Mammary epithelial cell (primary cell): ENCODE results near the gene RPS2.

ENCODE experiments used
- EZH2 ChIP-seq: IDR thresholded peaks from 2 replicates; pipeline ENCODE4 v1.6.1; 2012; ENCODE audit warnings: low read length, inconsistent platforms, borderline replicate concordance
- TF ChIP-seq, protein P1 (sequence below), 2 donors: IDR thresholded peaks in 1 of 2; conservative IDR thresholded peaks in 1 of 2; 2 replicates each; pipeline ENCODE4 v1.5.1; 2011 to 2012; ENCODE audit warnings: inconsistent platforms in 2 of 2, low read length in 2 of 2, mild to moderate bottlenecking in 2 of 2, control low read depth in 1 of 2, low read depth in 1 of 2; ENCODE audit not compliant: insufficient read depth in 1 of 2; ENCODE audit errors: extremely low read depth in 1 of 2

DNA sequence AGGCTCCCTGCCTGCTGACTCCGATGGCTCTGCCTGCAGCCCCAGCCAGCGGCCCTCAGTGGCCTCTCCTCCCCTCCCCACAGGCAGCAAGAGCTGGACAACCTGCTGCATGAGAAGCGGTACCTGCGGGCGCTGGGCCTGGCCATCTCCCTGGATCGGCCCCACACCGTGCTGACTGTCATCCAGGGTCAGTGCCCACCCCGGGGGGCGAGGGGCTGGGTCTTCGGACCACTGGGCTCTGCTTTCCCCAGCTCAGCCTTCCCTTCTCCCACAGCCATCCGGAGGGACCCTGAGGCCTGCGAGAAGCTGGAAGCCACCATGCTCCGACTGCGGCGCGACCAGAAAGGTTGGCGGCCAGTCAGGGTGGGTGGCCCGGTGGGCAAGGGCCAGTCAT, 13.2 kb upstream of the RPS2 start:
- TF ChIP-seq, protein P1, sequence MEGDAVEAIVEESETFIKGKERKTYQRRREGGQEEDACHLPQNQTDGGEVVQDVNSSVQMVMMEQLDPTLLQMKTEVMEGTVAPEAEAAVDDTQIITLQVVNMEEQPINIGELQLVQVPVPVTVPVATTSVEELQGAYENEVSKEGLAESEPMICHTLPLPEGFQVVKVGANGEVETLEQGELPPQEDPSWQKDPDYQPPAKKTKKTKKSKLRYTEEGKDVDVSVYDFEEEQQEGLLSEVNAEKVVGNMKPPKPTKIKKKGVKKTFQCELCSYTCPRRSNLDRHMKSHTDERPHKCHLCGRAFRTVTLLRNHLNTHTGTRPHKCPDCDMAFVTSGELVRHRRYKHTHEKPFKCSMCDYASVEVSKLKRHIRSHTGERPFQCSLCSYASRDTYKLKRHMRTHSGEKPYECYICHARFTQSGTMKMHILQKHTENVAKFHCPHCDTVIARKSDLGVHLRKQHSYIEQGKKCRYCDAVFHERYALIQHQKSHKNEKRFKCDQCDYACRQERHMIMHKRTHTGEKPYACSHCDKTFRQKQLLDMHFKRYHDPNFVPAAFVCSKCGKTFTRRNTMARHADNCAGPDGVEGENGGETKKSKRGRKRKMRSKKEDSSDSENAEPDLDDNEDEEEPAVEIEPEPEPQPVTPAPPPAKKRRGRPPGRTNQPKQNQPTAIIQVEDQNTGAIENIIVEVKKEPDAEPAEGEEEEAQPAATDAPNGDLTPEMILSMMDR (conservative IDR thresholded peaks at IDR 0.05 in 1 of 2, IDR thresholded peaks at IDR 0.05 in 1 of 2; ENCODE audit: extremely low read depth in 1 of 2, insufficient read depth in 1 of 2, low read depth in 1 of 2, low read length in 2 of 2) = no peak
- TF ChIP-seq EZH2 = no peak
